ENCODE results near the gene PLA2G3.
A peak's percentile ranks its signal among the peaks of the same experiment; 100 is the strongest.
"Not testable (repeated sequence)": the region's sequence is repeated elsewhere in the genome, so short reads cannot be mapped to it uniquely, and the experiment has no call there.

The PLA2G3 gene

GRCh38 chr22:31139866-31140716, at the start of gene PLA2G3:
Gene PLA2G3 (minus strand): TSS chr22:31140508. CDS start chr22:31140354, 154 bp downstream.
- DNase-seq (ENCODE audit: low spot score): peak; percentile 72

GRCh38 chr22:31187627-31188026, 47.3 kb upstream of the PLA2G3 start:
- DNase-seq (ENCODE audit: low spot score): no peak

- DNase-seq (ENCODE audit: low spot score): no peak
Measured at GRCh38 chr22:31185056-31185455, 44.7 kb upstream of the PLA2G3 start.

GRCh38 chr22:31184015-31184414, 43.7 kb upstream of the PLA2G3 start:
- DNase-seq (ENCODE audit: low spot score): no peak

- DNase-seq (ENCODE audit: low spot score): peak; percentile 32
Measured at GRCh38 chr22:31179345-31179744, 39.0 kb upstream of the PLA2G3 start.

GRCh38 chr22:31178859-31179258, 38.6 kb upstream of the PLA2G3 start:
- no peak for DNase-seq (ENCODE audit: low spot score)

GRCh38 chr22:31177420-31178162, 37.3 kb upstream of the PLA2G3 start:
- DNase-seq (ENCODE audit: low spot score): peak; percentile 88

GRCh38 chr22:31176923-31177322, 36.6 kb upstream of the PLA2G3 start:
- DNase-seq (ENCODE audit: low spot score): no peak

GRCh38 chr22:31173386-31174145, 33.3 kb upstream of the PLA2G3 start:
- DNase-seq (ENCODE audit: low spot score): peak; percentile 68

- not testable (repeated sequence) for DNase-seq (ENCODE audit: low spot score)
Measured at GRCh38 chr22:31171734-31172133, 31.4 kb upstream of the PLA2G3 start.

GRCh38 chr22:31170971-31171370, 30.7 kb upstream of the PLA2G3 start:
- DNase-seq (ENCODE audit: low spot score): no peak

GRCh38 chr22:31162015-31162765, 21.9 kb upstream of the PLA2G3 start:
- no peak for DNase-seq (ENCODE audit: low spot score)

GRCh38 chr22:31161386-31161785, 21.1 kb upstream of the PLA2G3 start:
- no peak for DNase-seq (ENCODE audit: low spot score)

- DNase-seq (ENCODE audit: low spot score): no peak
Measured at GRCh38 chr22:31160328-31160978, 20.1 kb upstream of the PLA2G3 start.

- DNase-seq (ENCODE audit: low spot score): no peak
Measured at GRCh38 chr22:31155422-31155821, 15.1 kb upstream of the PLA2G3 start.

GRCh38 chr22:31154975-31155374, 14.7 kb upstream of the PLA2G3 start:
- DNase-seq (ENCODE audit: low spot score): no peak

- DNase-seq (ENCODE audit: low spot score): no peak
Measured at GRCh38 chr22:31153357-31153756, 13.0 kb upstream of the PLA2G3 start.

GRCh38 chr22:31151872-31152271, 11.6 kb upstream of the PLA2G3 start:
- DNase-seq (ENCODE audit: low spot score): no peak

- no peak for DNase-seq (ENCODE audit: low spot score)
Measured at GRCh38 chr22:31150615-31151014, 10.3 kb upstream of the PLA2G3 start.

- DNase-seq (ENCODE audit: low spot score): peak; percentile 88
Measured at GRCh38 chr22:31148953-31149627, 8.8 kb upstream of the PLA2G3 start.

GRCh38 chr22:31148488-31148887, 8.2 kb upstream of the PLA2G3 start:
- DNase-seq (ENCODE audit: low spot score): peak; percentile 24
